ENCODE data around the gene GALNTL6. TPM values are rescaled to one million over a fixed set of nuclear protein-coding genes. Genes with fewer than 3 reads are reported as not detected.

Gene GALNTL6
- total RNA-seq, 1 donor from 2014 or later, result 0.10 TPM

DNA sequence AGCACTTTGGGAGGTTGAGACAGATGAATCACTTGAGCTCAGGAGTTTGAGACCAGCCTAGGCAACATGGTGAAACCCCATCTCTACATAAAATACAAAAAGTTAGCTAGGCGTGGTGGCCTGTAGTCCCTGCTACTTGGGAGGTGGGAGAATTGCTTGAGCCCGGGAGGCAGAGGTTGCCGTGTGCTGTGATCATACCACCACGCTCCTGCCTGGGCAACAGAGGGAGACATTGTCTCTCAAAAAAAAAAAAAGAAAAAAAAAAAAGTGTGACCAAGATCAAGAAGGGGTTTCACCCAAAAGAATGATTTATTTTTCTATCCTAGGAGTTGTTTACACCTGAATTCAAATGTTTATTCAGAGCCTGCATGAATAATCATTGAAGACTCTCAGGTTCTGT, 783.0 kb downstream of the GALNTL6 start:
- TF ChIP-seq, protein P1, sequence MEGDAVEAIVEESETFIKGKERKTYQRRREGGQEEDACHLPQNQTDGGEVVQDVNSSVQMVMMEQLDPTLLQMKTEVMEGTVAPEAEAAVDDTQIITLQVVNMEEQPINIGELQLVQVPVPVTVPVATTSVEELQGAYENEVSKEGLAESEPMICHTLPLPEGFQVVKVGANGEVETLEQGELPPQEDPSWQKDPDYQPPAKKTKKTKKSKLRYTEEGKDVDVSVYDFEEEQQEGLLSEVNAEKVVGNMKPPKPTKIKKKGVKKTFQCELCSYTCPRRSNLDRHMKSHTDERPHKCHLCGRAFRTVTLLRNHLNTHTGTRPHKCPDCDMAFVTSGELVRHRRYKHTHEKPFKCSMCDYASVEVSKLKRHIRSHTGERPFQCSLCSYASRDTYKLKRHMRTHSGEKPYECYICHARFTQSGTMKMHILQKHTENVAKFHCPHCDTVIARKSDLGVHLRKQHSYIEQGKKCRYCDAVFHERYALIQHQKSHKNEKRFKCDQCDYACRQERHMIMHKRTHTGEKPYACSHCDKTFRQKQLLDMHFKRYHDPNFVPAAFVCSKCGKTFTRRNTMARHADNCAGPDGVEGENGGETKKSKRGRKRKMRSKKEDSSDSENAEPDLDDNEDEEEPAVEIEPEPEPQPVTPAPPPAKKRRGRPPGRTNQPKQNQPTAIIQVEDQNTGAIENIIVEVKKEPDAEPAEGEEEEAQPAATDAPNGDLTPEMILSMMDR (IDR thresholded peaks at IDR 0.05; ENCODE audit: unreplicated experiment), result no peak
- no peak overlapping the region for H3K27ac Mint-ChIP-seq (ENCODE audit: unreplicated experiment)

DNA sequence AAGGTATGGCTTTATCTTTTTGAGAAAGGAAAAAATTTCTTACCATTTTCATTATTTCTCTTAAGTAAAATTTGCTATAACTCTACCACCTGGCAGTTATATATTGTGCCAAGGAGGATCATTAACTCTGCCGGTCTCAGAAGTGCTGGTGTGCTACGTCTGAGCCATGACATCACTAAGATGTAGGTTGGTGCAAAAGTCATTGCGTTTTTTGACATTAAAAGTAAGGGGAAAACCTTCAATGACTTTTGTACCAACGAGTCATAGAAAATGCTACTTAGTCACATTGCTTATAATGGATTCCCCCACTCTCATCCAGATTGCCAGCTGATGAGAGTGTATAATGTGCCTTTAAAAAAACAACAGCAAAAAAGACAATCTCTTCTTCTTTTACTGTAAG, 786.4 kb downstream of the GALNTL6 start:
- Mint-ChIP-seq H3K4me1 (ENCODE audit: unreplicated experiment) (no peaks in the 10 kb centered on the region), H3K9me3 (ENCODE audit: unreplicated experiment) (no peaks in the 10 kb centered on the region), H3K27ac (ENCODE audit: unreplicated experiment) (no peak overlapping the region), H3K27me3 (ENCODE audit: unreplicated experiment) (no peaks in the 10 kb centered on the region), H3K36me3 (ENCODE audit: low read depth, unreplicated experiment) (no peaks in the 10 kb centered on the region), H3K4me3 (ENCODE audit: unreplicated experiment) (no peak overlapping the region)
- TF ChIP-seq, protein P1 (IDR thresholded peaks at IDR 0.05; ENCODE audit: unreplicated experiment), result no peak
- no peak for DNase-seq (ENCODE audit: low spot score)

More for the DNA sequence above, 783.0 kb downstream of the GALNTL6 start:
- Mint-ChIP-seq H3K4me3 (ENCODE audit: unreplicated experiment) (no peak overlapping the region), H3K27me3 (ENCODE audit: unreplicated experiment) (no peaks in the 10 kb centered on the region), H3K4me1 (ENCODE audit: unreplicated experiment) (no peaks in the 10 kb centered on the region), H3K9me3 (ENCODE audit: unreplicated experiment) (no peaks in the 10 kb centered on the region), H3K36me3 (ENCODE audit: low read depth, unreplicated experiment) (no peaks in the 10 kb centered on the region)
- DNase-seq (ENCODE audit: low spot score), result no peak

DNA sequence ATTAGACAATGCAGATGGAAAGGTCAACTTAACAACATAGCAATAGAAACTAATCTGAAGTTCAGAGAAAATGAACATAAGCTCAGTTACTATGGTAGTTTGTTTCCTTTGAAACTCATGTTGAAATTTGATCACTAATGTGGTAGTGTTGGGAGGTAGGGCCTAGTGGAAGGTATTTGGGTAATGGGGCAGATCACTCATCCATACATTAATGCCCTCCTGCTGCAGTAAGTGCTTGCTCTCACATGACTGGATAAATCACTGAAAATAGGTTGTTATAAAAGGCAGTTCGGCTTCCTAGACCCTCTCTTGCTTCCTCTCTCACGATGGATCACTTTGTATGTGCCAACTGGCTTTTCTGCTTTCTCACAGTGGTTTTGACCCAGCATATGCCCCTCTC, 788.0 kb downstream of the GALNTL6 start:
- no peak overlapping the region for H3K27ac Mint-ChIP-seq (ENCODE audit: unreplicated experiment)
- no peaks in the 10 kb centered on the region for H3K27me3 Mint-ChIP-seq (ENCODE audit: unreplicated experiment)
- no peaks in the 10 kb centered on the region for H3K9me3 Mint-ChIP-seq (ENCODE audit: unreplicated experiment)

DNA sequence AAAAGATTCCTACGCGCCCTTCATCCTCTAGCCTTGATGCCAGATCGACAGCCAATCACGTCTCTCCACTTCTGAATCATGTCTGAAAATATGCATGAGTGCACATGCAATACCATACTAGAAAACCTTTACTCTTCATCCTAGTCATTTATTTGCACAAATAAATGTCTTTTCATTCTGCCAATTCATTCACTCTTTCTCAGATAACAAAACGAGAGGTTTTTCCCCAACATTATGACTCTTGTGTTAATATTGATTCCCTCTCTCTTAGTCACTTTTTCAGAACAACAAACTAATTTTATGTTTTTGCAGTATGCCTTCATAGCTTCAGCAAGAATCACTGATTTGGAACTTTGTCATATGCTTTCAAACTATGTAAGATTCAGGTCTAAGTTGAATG, 806.0 kb downstream of the GALNTL6 start:
- TF ChIP-seq, protein P1 (IDR thresholded peaks at IDR 0.05; ENCODE audit: unreplicated experiment), result no peak
- Mint-ChIP-seq H3K4me1 (ENCODE audit: unreplicated experiment) (no peaks in the 10 kb centered on the region), H3K27me3 (ENCODE audit: unreplicated experiment) (no peaks in the 10 kb centered on the region), H3K36me3 (ENCODE audit: low read depth, unreplicated experiment) (no peaks in the 10 kb centered on the region), H3K9me3 (ENCODE audit: unreplicated experiment) (no peaks in the 10 kb centered on the region), H3K27ac (ENCODE audit: unreplicated experiment) (no peak overlapping the region), H3K4me3 (ENCODE audit: unreplicated experiment) (no peak overlapping the region)
- no peak for DNase-seq (ENCODE audit: low spot score)

More for the DNA sequence above, 788.0 kb downstream of the GALNTL6 start:
- Mint-ChIP-seq H3K4me3 (ENCODE audit: unreplicated experiment) (no peak overlapping the region), H3K4me1 (ENCODE audit: unreplicated experiment) (no peaks in the 10 kb centered on the region), H3K36me3 (ENCODE audit: low read depth, unreplicated experiment) (no peaks in the 10 kb centered on the region)
- TF ChIP-seq, protein P1 (IDR thresholded peaks at IDR 0.05; ENCODE audit: unreplicated experiment), result no peak
- no peak for DNase-seq (ENCODE audit: low spot score)

DNA sequence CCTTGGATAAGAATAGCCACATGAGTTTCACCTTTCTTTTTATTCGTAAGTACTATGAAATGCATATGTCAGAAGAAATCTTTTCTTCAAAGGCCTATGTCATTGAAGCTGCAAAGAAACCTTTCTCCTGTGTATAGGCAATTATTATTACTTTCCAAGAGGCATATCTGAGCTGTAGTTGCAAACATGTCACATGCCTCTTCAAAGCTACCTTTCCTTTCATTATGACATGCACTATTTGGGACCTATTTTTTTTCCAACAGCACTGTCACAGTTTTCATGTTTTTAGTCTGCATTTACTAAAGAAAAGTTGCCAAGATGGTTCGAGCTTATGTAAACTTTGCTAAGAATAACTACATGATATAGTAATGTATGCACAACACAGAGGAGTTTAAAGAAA, 806.6 kb downstream of the GALNTL6 start:
- Mint-ChIP-seq H3K9me3 (ENCODE audit: unreplicated experiment) (no peaks in the 10 kb centered on the region), H3K4me1 (ENCODE audit: unreplicated experiment) (no peaks in the 10 kb centered on the region), H3K27ac (ENCODE audit: unreplicated experiment) (no peak overlapping the region), H3K4me3 (ENCODE audit: unreplicated experiment) (no peak overlapping the region), H3K36me3 (ENCODE audit: low read depth, unreplicated experiment) (no peaks in the 10 kb centered on the region), H3K27me3 (ENCODE audit: unreplicated experiment) (no peaks in the 10 kb centered on the region)
- TF ChIP-seq, protein P1 (IDR thresholded peaks at IDR 0.05; ENCODE audit: unreplicated experiment), result no peak
- no peak for DNase-seq (ENCODE audit: low spot score)
